Measurements from ENCODE around the gene TNP1. TPM values are rescaled to one million over a fixed set of nuclear protein-coding genes. Genes with fewer than 3 reads are reported as not detected.

TNP1 gene
- total and polyA plus RNA-seq, 2 experiments from 2014 or later = not detected

GRCh38 chr2:216871333-216871934 is 11.6 kb upstream of the TNP1 start (continued):
- TF ChIP-seq ETS1 (IDR thresholded peaks at IDR 0.05) = no peak

- Histone ChIP-seq H3K27me3 (ENCODE audit: insufficient read depth) (no peaks in the 10 kb centered on the region), H3K4me2 (no peak overlapping the region), H2AFZ (no peak overlapping the region), H3K4me1 (ENCODE audit: insufficient read depth) (no peaks in the 10 kb centered on the region), H3K4me3 (no peak overlapping the region), H3K27ac (ENCODE audit: low read depth) (no peak overlapping the region), H3K36me3 (ENCODE audit: insufficient read depth) (no peaks in the 10 kb centered on the region), H4K20me1 (replicated peaks; ENCODE audit: insufficient read depth) (no peaks in the 10 kb centered on the region), H3K9me2 (ENCODE audit: insufficient read depth) (peaks cover 11% of the 10 kb centered on the region; the same call in 1 of the 2 replicates), H3K79me2 (replicated peaks; ENCODE audit: insufficient read depth) (no peaks in the 10 kb centered on the region), H3F3A (replicated peaks; ENCODE audit: low read depth) (no peaks in the 10 kb centered on the region)
- H3K4me3 Mint-ChIP-seq = no peak overlapping the region
- no peak for ATAC-seq
- H3K9me3 Mint-ChIP-seq = peaks cover 17% of the 10 kb centered on the region
- no peaks in the 10 kb centered on the region for H3K4me1 Mint-ChIP-seq
- no peak for DNase-seq (ENCODE audit: low spot score)
- H3K27me3 Mint-ChIP-seq (ENCODE audit: insufficient read depth, low read depth, poor library complexity) = peaks cover 1% of the 10 kb centered on the region
- H3K36me3 Mint-ChIP-seq (ENCODE audit: low read depth) = peaks cover 3% of the 10 kb centered on the region; the same call in 2 of the 3 replicates
- H3K27ac Mint-ChIP-seq = no peak overlapping the region
- no peak for TF ChIP-seq EZH2phosphoT487 (IDR thresholded peaks at IDR 0.05; ENCODE audit: unreplicated experiment)
- no peak for TF ChIP-seq STAT1 (IDR thresholded peaks at IDR 0.05; ENCODE audit: unreplicated experiment)
- TF ChIP-seq ZNF462 (CRISPR knock-in tag; IDR thresholded peaks at IDR 0.05) = no peak
- no peak for TF ChIP-seq NANOG (IDR thresholded peaks at IDR 0.05; ENCODE audit: borderline replicate concordance)
- TF ChIP-seq POLR2AphosphoS5 (IDR thresholded peaks at IDR 0.05; ENCODE audit: low read depth) = no peak
- no peak for TF ChIP-seq CTCF (conservative IDR thresholded peaks at IDR 0.05; ENCODE audit: low read depth in 2 of 2)
- no peak for TF ChIP-seq JUNB (IDR thresholded peaks at IDR 0.05; ENCODE audit: unreplicated experiment)
- no peak for TF ChIP-seq EZH2 (IDR thresholded peaks at IDR 0.05; ENCODE audit: low read depth, unreplicated experiment)
- TF ChIP-seq CREB1 (CRISPR knock-in tag; IDR thresholded peaks at IDR 0.05; ENCODE audit: low read depth) = no peak
- no peak for TF ChIP-seq ZNF331 (CRISPR knock-in tag; IDR thresholded peaks at IDR 0.05; ENCODE audit: low read depth)
- no peak for TF ChIP-seq ZNF114 (CRISPR knock-in tag; IDR thresholded peaks at IDR 0.05)
Measured at GRCh38 chr2:216870508-216871332, 10.9 kb upstream of the TNP1 start.
